NAMALWA (cell line): Measurements from ENCODE around the gene APOBR.
"Not testable (repeated sequence)": the region's sequence is repeated elsewhere in the genome, so short reads cannot be mapped to it uniquely, and the experiment has no call there.

Experiments
- DNase-seq: peaks from one replicate; pipeline ENCODE4 v3.0.0-alpha.2; 2015; ENCODE audit warnings: low spot score

The APOBR gene

GRCh38 chr16:28494121-28494851, at the start of gene APOBR:
Gene APOBR, plus strand, starts transcription at chr16:28494643. Its CDS starts 39 bp downstream, at chr16:28494682.
- peak; percentile 84 for DNase-seq

GRCh38 chr16:28446388-28446787, 48.1 kb upstream of the APOBR start:
- DNase-seq: not testable (repeated sequence)

- DNase-seq: not testable (repeated sequence)
These were observed 47.4 kb upstream of the APOBR start for GRCh38 chr16:28447081-28447480.

GRCh38 chr16:28473714-28474265, 20.7 kb upstream of the APOBR start:
- DNase-seq: no peak

GRCh38 chr16:28475221-28475620, 19.2 kb upstream of the APOBR start:
- no peak for DNase-seq

GRCh38 chr16:28477311-28477920, 17.0 kb upstream of the APOBR start:
- no peak for DNase-seq

- no peak for DNase-seq
These were observed 15.8 kb upstream of the APOBR start for GRCh38 chr16:28478506-28479180.

- no peak for DNase-seq
These were observed 12.4 kb upstream of the APOBR start for GRCh38 chr16:28482026-28482425.

- not testable (repeated sequence) for DNase-seq
These were observed 11.1 kb upstream of the APOBR start for GRCh38 chr16:28483361-28483760.

- DNase-seq: no peak
These were observed 8.2 kb upstream of the APOBR start for GRCh38 chr16:28486266-28486665.

GRCh38 chr16:28491230-28491969, 3.0 kb upstream of the APOBR start:
- DNase-seq: peak; percentile 50

- DNase-seq: peak; percentile 96
These were observed 2.4 kb upstream of the APOBR start, which contains the start of gene CLN3 for GRCh38 chr16:28491970-28492474. Gene CLN3, minus strand, starts transcription at chr16:28492074. Its CDS starts 315 bp downstream, at chr16:28491759.

GRCh38 chr16:28492511-28492910, 1.9 kb upstream of the APOBR start:
- DNase-seq: no peak

- no peak for DNase-seq
These were observed 803 bp downstream of the APOBR start for GRCh38 chr16:28495098-28495793.

- no peak for DNase-seq
These were observed 1.6 kb downstream of the APOBR start for GRCh38 chr16:28495795-28496749.

- DNase-seq: no peak
These were observed 2.4 kb downstream of the APOBR start for GRCh38 chr16:28496844-28497243.

GRCh38 chr16:28497386-28497785, 2.9 kb downstream of the APOBR start:
- no peak for DNase-seq

- DNase-seq: no peak
These were observed 3.6 kb downstream of the APOBR start for GRCh38 chr16:28497861-28498599.

- DNase-seq: no peak
These were observed 4.4 kb downstream of the APOBR start for GRCh38 chr16:28498666-28499381.
